HEK293T (cell line): ENCODE measurements around the gene FCAR.
"Not testable (repeated sequence)": the region's sequence is repeated elsewhere in the genome, so short reads cannot be mapped to it uniquely, and the experiment has no call there.

ENCODE experiments used
- CTCF ChIA-PET: fragments of 350-600 bp; formaldehyde crosslinking; extraction: SDS; loops from one replicate; lab custom pipeline; 2021; ENCODE audit warnings: antibody characterized with exemption, inconsistent platforms; lab: Yijun Ruan, JAX
- POLR2A ChIA-PET: fragments of 350-600 bp; formaldehyde crosslinking; extraction: SDS; loops from one replicate; lab custom pipeline; 2020; ENCODE audit warnings: antibody characterized with exemption, inconsistent platforms; lab: Yijun Ruan, JAX
- DNase-seq: peaks from one replicate; pipeline ENCODE4 v3.0.0; 2012; ENCODE audit warnings: mixed read lengths; ENCODE audit errors: extremely low spot score
- ARNT ChIP-seq: fragments of 450-650 bp; IDR thresholded peaks from 2 replicates; pipeline ENCODE4 v1.6.1; 2017; ENCODE audit warnings: mild to moderate bottlenecking
- BHLHE40 ChIP-seq: fragments of 450-650 bp; IDR thresholded peaks from 2 replicates; pipeline ENCODE4 v1.6.1; 2016; ENCODE audit warnings: mild to moderate bottlenecking, moderate library complexity, borderline replicate concordance
- CTBP1 ChIP-seq: fragments of 450-650 bp; IDR thresholded peaks from 2 replicates; pipeline ENCODE4 v1.6.1; 2016; ENCODE audit warnings: borderline replicate concordance
- ELF4 ChIP-seq: fragments of 450-650 bp; IDR thresholded peaks from 2 replicates; pipeline ENCODE4 v1.6.1; 2017; ENCODE audit warnings: antibody characterized with exemption
- FOXA1 ChIP-seq: fragments of 450-650 bp; IDR thresholded peaks from 2 replicates; pipeline ENCODE4 v1.6.1; 2016; ENCODE audit warnings: mild to moderate bottlenecking
- FOXK2 ChIP-seq: fragments of 450-650 bp; IDR thresholded peaks from 2 replicates; pipeline ENCODE4 v1.6.1; 2016; ENCODE audit warnings: mild to moderate bottlenecking
- FOXM1 ChIP-seq: fragments of 450-650 bp; IDR thresholded peaks from 2 replicates; pipeline ENCODE4 v1.6.1; 2017; ENCODE audit warnings: mild to moderate bottlenecking, borderline replicate concordance
- HDGF ChIP-seq: fragments of 450-650 bp; IDR thresholded peaks from 2 replicates; pipeline ENCODE4 v1.6.1; 2017; ENCODE audit warnings: antibody characterized with exemption, borderline replicate concordance
- L3MBTL2 ChIP-seq: fragments of 450-650 bp; conservative IDR thresholded peaks from 2 replicates; pipeline ENCODE4 v1.6.1; 2016; ENCODE audit warnings: mild to moderate bottlenecking
- LEF1 ChIP-seq: fragments of 450-650 bp; IDR thresholded peaks from 2 replicates; pipeline ENCODE4 v1.6.1; 2017; ENCODE audit warnings: mild to moderate bottlenecking, borderline replicate concordance
- NFRKB ChIP-seq: fragments of 450-650 bp; IDR thresholded peaks from 2 replicates; pipeline ENCODE4 v1.6.1; 2016; ENCODE audit warnings: mild to moderate bottlenecking, moderate library complexity
- SP1 ChIP-seq: fragments of 450-650 bp; IDR thresholded peaks from 2 replicates; pipeline ENCODE4 v1.6.1; 2017
- SUZ12 ChIP-seq: fragments of 450-650 bp; IDR thresholded peaks from 2 replicates; pipeline ENCODE4 v1.6.1; 2016; ENCODE audit warnings: mild to moderate bottlenecking
- TARDBP ChIP-seq: fragments of 450-650 bp; IDR thresholded peaks from 2 replicates; pipeline ENCODE4 v1.6.1; 2016
- ZNF384 ChIP-seq: fragments of 450-650 bp; IDR thresholded peaks from 2 replicates; pipeline ENCODE4 v1.6.1; 2016
- TF ChIP-seq, protein P1 (sequence below): fragments of 450-650 bp; IDR thresholded peaks from 2 replicates; pipeline ENCODE4 v1.6.1; 2016

The FCAR gene

DNA sequence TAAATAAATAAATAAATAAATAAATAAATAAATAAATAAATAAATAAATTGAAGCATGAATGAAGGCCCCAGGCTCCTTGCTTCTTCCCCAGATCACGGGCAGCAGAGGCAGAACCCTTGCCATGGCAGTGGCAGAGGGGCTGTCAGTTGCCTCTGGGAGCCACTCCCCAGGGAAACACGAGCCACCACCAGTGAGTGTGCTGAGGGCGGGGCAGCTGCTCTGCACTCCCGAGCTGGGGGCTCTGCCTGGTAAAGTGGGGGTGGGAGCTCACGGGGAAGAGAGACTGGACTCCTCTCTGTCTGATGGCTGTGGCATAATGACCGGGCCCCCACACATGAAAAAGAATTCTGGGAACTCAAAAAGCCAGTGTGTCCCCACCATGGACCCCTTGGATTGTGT, 7.8 kb downstream of the FCAR start:
- ChIA-PET CTCF (interaction anchor here (0.7 to 1.1 kb wide), 4 partner anchors 37 to 751 kb away, joined by 3 to 4 read pairs (median 3); no protein-coding TSS in a partner anchor), POLR2A (no interaction called here)
- TF ChIP-seq CTBP1, result no peak
- TF ChIP-seq ELF4, result no peak
- no peak for TF ChIP-seq SP1
- TF ChIP-seq, protein P1, sequence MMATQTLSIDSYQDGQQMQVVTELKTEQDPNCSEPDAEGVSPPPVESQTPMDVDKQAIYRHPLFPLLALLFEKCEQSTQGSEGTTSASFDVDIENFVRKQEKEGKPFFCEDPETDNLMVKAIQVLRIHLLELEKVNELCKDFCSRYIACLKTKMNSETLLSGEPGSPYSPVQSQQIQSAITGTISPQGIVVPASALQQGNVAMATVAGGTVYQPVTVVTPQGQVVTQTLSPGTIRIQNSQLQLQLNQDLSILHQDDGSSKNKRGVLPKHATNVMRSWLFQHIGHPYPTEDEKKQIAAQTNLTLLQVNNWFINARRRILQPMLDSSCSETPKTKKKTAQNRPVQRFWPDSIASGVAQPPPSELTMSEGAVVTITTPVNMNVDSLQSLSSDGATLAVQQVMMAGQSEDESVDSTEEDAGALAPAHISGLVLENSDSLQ, result no peak
- TF ChIP-seq FOXK2, result no peak
- no peak for TF ChIP-seq L3MBTL2
- TF ChIP-seq LEF1, result no peak
- TF ChIP-seq ZNF384, result no peak
- no peak for TF ChIP-seq FOXA1
- no peak for TF ChIP-seq ARNT
- no peak for TF ChIP-seq HDGF
- no peak for TF ChIP-seq SUZ12
- no peak for TF ChIP-seq FOXM1
- TF ChIP-seq BHLHE40, result no peak
- no peak for TF ChIP-seq NFRKB
- no peak for TF ChIP-seq TARDBP
- no peak for DNase-seq

GRCh38 chr19:54882758-54883157, 8.7 kb downstream of the FCAR start:
- POLR2A ChIA-PET, result no interaction called here
- TF ChIP-seq CTBP1 (no peak), L3MBTL2 (no peak), BHLHE40 (no peak), SP1 (no peak), ELF4 (no peak), HDGF (no peak), FOXM1 (no peak), ARNT (no peak), FOXK2 (no peak), NFRKB (no peak), LEF1 (no peak), FOXA1 (no peak), TARDBP (no peak), SUZ12 (no peak), ZNF384 (no peak)
- TF ChIP-seq, protein P1, result no peak
- no peak for DNase-seq
- CTCF ChIA-PET, result no interaction called here

DNA sequence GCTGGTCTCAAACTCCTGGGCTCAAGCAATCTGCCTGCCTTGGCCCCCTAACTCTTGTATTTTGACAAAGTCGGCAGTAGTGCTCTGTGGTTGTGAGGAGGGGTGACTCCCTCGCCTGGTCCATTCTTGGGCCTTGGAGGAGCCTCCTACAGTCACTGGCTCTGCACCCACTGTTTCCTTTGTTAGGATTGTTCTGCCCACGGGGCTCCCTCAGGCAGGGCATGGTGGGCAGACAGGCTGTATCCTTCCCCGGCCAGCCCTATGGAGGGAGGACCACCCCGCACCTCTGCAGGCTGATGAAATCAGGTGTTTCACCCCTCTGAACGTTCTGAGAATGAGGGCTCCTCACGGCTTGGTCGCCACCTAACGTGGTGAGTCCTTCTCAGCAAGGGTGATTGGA, 9.2 kb downstream of the FCAR start:
- TF ChIP-seq ELF4 (no peak), SUZ12 (no peak)
- CTCF ChIA-PET, result no interaction called here
- POLR2A ChIA-PET, result no interaction called here

DNA sequence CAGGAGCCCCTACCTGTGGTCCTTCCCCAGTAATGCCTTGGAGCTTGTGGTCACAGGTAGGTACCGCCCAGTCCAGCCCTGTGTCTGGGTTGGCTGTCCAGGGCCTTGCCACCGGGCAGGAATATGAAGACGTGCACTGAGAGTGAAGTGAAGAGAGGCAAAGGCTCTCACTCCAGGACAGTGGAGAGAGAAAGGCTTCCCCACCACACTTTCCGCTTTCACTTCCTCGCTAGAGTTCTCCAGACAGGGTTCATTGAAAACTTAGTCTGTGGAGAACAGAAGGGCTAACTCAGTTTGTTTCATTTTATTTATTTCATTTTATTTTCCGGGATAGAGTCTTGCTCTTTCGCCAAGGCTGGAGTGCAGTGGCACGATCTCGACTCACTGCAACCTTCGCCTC, 14.2 kb downstream of the FCAR start:
- TF ChIP-seq L3MBTL2 (no peak), ARNT (no peak), SUZ12 (no peak), FOXM1 (no peak), FOXA1 (no peak), BHLHE40 (no peak), ZNF384 (no peak)
- TF ChIP-seq, protein P1, result no peak
- CTCF ChIA-PET, result no interaction called here
- POLR2A ChIA-PET, result no interaction called here
- no peak for DNase-seq

More for the DNA sequence above, 9.2 kb downstream of the FCAR start:
- DNase-seq, result no peak

- no peak for DNase-seq
- no peak for TF ChIP-seq L3MBTL2
- TF ChIP-seq BHLHE40, result no peak
- TF ChIP-seq ELF4, result no peak
- no peak for TF ChIP-seq HDGF
- no peak for TF ChIP-seq LEF1
- TF ChIP-seq FOXM1, result no peak
- TF ChIP-seq NFRKB, result no peak
- TF ChIP-seq SUZ12, result no peak
- no peak for TF ChIP-seq ZNF384
- TF ChIP-seq SP1, result no peak
- no peak for TF ChIP-seq CTBP1
- TF ChIP-seq ARNT, result no peak
- no peak for TF ChIP-seq FOXK2
- no peak for TF ChIP-seq TARDBP
- TF ChIP-seq, protein P1, result no peak
- TF ChIP-seq FOXA1, result no peak
- POLR2A ChIA-PET, result no interaction called here
- CTCF ChIA-PET, result interaction anchor here (0.7 kb wide), 1 partner anchor 31 kb away, joined by 3 read pairs; no protein-coding TSS in a partner anchor
Observed at GRCh38 chr19:54889566-54889965, 15.5 kb downstream of the FCAR start.

- ChIA-PET CTCF (no interaction called here), POLR2A (no interaction called here)
- no peak for DNase-seq
- no peak for TF ChIP-seq NFRKB
- no peak for TF ChIP-seq BHLHE40
Observed at GRCh38 chr19:54893406-54893805, 19.4 kb downstream of the FCAR start.

GRCh38 chr19:54894106-54894505, 20.1 kb downstream of the FCAR start:
- CTCF ChIA-PET, POLR2A ChIA-PET, DNase-seq: not testable (repeated sequence)
